Breast epithelium (tissue), 3 donors: ENCODE measurements around the gene F12.

Experiments used
- CTCF ChIP-seq, 3 donors: fragments of 450-650 bp; IDR thresholded peaks; one replicate each; pipeline ENCODE4 v1.5.1; 2016 to 2017; ENCODE audit warnings: antibody characterized with exemption in 3 of 3, mild to moderate bottlenecking in 3 of 3, moderate library complexity in 3 of 3
- POLR2A ChIP-seq: fragments of 450-650 bp; IDR thresholded peaks from one replicate; pipeline ENCODE4 v1.6.1; 2016; ENCODE audit warnings: antibody characterized with exemption, mild to moderate bottlenecking, moderate library complexity

DNA sequence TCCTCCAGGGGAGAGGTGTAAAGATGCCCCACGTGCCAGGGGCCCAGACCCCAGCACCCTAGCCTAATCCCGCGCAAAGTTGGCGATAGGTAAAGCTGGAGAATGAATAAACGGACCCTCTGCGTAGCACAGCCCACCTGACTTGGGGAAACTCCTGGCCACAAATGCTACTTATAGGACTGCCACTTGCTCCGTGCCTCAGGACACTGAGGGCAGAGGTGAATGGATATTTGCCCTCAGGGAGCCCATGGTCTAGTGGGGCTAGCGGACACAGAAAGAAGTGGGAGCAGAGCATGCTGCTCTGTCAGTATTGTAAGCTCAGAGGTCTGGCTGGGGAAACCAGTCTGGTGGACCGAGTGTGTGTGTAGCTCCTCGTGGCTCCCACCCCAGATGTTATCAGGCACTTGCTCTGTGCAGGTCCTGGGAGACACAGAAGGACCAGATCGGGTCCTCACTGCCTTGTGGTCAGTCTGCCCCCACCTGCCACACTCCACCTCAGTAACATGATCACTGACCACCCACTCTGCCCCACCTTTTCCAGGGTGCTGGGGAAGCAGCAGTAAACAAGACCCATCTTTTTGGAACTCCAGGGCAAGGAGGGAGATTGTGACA, 18.0 kb upstream of the F12 start:
- no peak for TF ChIP-seq CTCF (IDR thresholded peaks at IDR 0.05)
- TF ChIP-seq POLR2A: no peak
